ENCODE measurements around the gene TMEM11. TPM values are rescaled to one million over a fixed set of nuclear protein-coding genes. Genes with fewer than 3 reads are reported as not detected.

TMEM11 gene
- total and polyA plus RNA-seq, 4 donors = 7.9 to 28.0 (median 23.0) TPM

DNA sequence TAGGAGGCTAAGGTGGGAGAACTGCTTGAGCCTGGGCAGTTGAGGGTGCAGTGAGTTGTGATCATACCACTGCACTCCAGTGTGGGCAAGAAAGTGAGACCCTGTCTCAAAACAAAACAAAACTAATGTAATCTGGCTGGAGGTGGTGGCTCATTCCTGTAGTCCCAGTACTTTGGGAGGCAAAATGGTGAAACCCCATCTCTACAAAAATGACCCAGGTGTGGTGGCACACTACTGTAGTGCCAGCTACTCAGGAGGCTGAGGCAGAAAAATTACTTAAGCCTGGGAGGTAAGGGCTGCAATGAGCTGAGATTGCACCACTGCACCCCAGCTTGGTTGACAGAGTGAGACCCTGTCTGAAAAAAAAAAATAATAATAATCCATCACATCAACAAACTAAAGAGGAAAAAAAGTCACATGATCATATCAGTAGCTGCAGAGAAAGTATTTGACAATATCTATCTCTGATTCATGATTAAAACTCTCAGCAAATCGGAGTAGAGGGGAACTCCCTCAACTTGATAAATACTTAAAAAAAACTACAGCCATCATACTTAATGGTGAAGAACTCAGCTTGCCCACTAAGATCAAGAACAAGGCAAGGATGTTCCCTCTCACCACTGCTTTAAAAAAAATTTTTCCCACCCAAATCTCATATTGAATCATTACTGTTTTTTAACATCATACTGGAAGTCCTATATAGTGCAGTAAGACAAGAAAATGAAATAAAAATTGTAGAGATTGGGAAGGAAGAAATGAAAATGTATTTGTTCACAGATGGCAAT is 56.2 kb downstream of the TMEM11 start:
- no peak overlapping the region for H3K4me3 ChIP-seq (ENCODE audit: low read depth, low read length)
- no CpG with 5 or more reads among the region's 1 CpG for WGBS (ENCODE audit: insufficient coverage)

GRCh38 chr17:21152731-21153130 is 61.2 kb downstream of the TMEM11 start:
- WGBS (ENCODE audit: insufficient coverage) = no CpG with 5 or more reads among the region's 1 CpG
- Histone ChIP-seq H3K27ac (ENCODE audit: low read depth, low read length) (no peak overlapping the region), H3K36me3 (ENCODE audit: control insufficient read depth, insufficient read depth, low read length) (no peaks in the 10 kb centered on the region), H3K27me3 (ENCODE audit: control insufficient read depth, insufficient read depth, low read length) (no peaks in the 10 kb centered on the region), H3K4me1 (ENCODE audit: control insufficient read depth, insufficient read depth, low read length) (no peaks in the 10 kb centered on the region), H3K4me3 (ENCODE audit: low read depth, low read length) (no peak overlapping the region), H3K9me3 (ENCODE audit: control insufficient read depth, insufficient read depth, low read length) (peaks cover 2% of the 10 kb centered on the region)
- no peak for DNase-seq (ENCODE audit: low read depth in 4 of 6, low spot score in 6 of 6)

More for the DNA sequence above, 56.2 kb downstream of the TMEM11 start:
- Histone ChIP-seq H3K4me1 (ENCODE audit: control insufficient read depth, insufficient read depth, low read length) (no peaks in the 10 kb centered on the region), H3K9me3 (ENCODE audit: control insufficient read depth, insufficient read depth, low read length) (no peaks in the 10 kb centered on the region), H3K36me3 (ENCODE audit: control insufficient read depth, insufficient read depth, low read length) (no peaks in the 10 kb centered on the region), H3K27ac (ENCODE audit: low read depth, low read length) (no peak overlapping the region), H3K27me3 (ENCODE audit: control insufficient read depth, insufficient read depth, low read length) (no peaks in the 10 kb centered on the region)
- no peak for DNase-seq (ENCODE audit: low read depth in 4 of 6, low spot score in 6 of 6)

DNA sequence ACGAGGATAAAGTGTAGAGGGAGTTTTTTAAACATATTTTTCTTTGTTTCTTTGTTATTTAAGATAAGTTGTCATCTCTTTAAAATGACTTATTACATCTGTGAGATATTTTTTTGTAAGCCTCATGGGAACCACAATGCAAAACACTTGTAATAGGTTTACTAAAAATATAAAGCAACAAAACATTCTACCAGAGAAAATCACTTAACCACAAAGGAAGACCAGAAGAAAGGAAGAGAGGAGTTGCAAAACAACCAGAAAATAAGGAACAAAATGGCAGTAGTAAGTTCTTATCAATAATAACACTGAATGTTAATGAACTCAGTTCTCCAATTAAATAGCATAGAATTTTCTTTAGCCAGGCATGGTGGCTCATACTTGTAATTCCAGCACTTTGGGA is 64.3 kb downstream of the TMEM11 start:
- WGBS (ENCODE audit: insufficient coverage) = no CpG with 5 or more reads among the region's 1 CpG
- no peak overlapping the region for H3K4me3 ChIP-seq (ENCODE audit: low read depth, low read length)
- H3K4me1 ChIP-seq (ENCODE audit: control insufficient read depth, insufficient read depth, low read length) = no peaks in the 10 kb centered on the region
- H3K27ac ChIP-seq (ENCODE audit: low read depth, low read length) = no peak overlapping the region
- peaks cover 2% of the 10 kb centered on the region for H3K9me3 ChIP-seq (ENCODE audit: control insufficient read depth, insufficient read depth, low read length)
- no peaks in the 10 kb centered on the region for H3K36me3 ChIP-seq (ENCODE audit: control insufficient read depth, insufficient read depth, low read length)
- H3K27me3 ChIP-seq (ENCODE audit: control insufficient read depth, insufficient read depth, low read length) = no peaks in the 10 kb centered on the region
- DNase-seq (ENCODE audit: low read depth in 4 of 6, low spot score in 6 of 6) = no peak

Small RNA genes lying within 50 kb of the gene (small RNA-seq; reads per million reads assigned to genes)
- gene RN7SL426P (ENCODE audit: low replicate concordance) = not detected

Other genes starting within 250 kb of the TMEM11 start
- 100 to 1,000 TPM; 192 to 239 TPM for gene USP22, start 171.2 kb downstream of the TMEM11 start, total RNA-seq
- gene USP22, start 171.2 kb downstream of the TMEM11 start, polyA plus RNA-seq (ENCODE audit: insufficient read length in 2 of 2) = 100 to 1,000 TPM; 319 to 331 TPM
- 10 to 100 TPM; 20.3 to 43.2 TPM for gene DHRS7B, start 87.2 kb downstream of the TMEM11 start, total RNA-seq
- 10 to 100 TPM; 31.2 to 32.5 TPM for gene DHRS7B, start 87.2 kb downstream of the TMEM11 start, polyA plus RNA-seq (ENCODE audit: insufficient read length in 2 of 2)
- 1 to 10 TPM; 2.4 to 6.6 TPM for gene NATD1, start 39.2 kb upstream of the TMEM11 start, total RNA-seq
- 10 to 100 TPM in 1 of 2 donors, 1 to 10 TPM in 1; 9.3 to 10.3 TPM for gene NATD1, start 39.2 kb upstream of the TMEM11 start, polyA plus RNA-seq (ENCODE audit: insufficient read length in 2 of 2)
- 10 to 100 TPM; 10.6 to 11.1 TPM for gene MAP2K3, start 70.5 kb upstream of the TMEM11 start, total RNA-seq
- gene MAP2K3, start 70.5 kb upstream of the TMEM11 start, polyA plus RNA-seq (ENCODE audit: insufficient read length in 2 of 2) = 10 to 100 TPM; 22.3 to 24.7 TPM
- 1 to 10 TPM; 3.6 to 7.0 TPM for gene KCNJ12, start 162.2 kb upstream of the TMEM11 start, total RNA-seq
- gene KCNJ12, start 162.2 kb upstream of the TMEM11 start, polyA plus RNA-seq (ENCODE audit: insufficient read length in 2 of 2) = 1 to 10 TPM; 2.6 to 3.2 TPM

Measured in spinal cord (tissue), 10 donors.